HG03139 (cell line): ENCODE measurements around the gene LRIT1.
"Not testable (repeated sequence)": the region's sequence is repeated elsewhere in the genome, so short reads cannot be mapped to it uniquely, and the experiment has no call there.

Experiments
- ATAC-seq: cut with Tn5 transposase; IDR thresholded peaks from one replicate; pipeline ENCODE4 v1.9.1; 2021; ENCODE audit not compliant: unreplicated experiment

Gene LRIT1

DNA sequence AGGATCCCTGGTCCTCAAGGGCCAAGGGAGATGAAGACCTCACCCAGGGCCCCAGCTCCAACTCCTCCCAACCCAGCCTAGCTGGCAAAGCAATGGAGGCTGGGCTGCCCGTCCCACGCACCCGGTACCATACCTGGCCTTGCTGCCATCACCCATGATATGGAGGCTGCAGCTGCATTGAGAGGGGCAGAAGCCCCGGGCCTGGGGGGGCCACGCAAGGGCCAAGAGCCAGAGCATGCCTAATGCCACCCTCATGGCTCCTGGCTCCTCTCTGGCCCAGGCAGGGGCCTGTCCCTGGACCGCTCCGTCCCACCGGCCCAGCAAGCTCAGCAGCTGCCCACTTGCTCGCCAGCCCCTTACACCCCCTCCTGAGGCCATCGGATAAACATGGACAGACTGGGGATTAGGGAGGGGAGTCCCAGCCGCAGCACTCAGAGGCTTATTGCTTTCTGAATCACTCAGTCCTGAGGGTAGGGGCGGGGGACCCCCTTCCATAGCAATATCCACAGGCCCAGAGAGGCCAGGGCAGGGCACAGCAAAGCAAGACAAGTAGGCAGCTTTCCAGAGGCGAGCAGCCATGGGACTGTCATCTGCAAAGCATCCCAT is at the start of gene LRIT1:
TSS of gene LRIT1 (minus strand) at position 362 of the 606 bp plus-strand sequence. CDS start at position 255, 107 bp downstream.
- ATAC-seq = no peak

- no peak for ATAC-seq
Measured at GRCh38 chr10:84290235-84290634, 48.9 kb upstream of the LRIT1 start.

DNA sequence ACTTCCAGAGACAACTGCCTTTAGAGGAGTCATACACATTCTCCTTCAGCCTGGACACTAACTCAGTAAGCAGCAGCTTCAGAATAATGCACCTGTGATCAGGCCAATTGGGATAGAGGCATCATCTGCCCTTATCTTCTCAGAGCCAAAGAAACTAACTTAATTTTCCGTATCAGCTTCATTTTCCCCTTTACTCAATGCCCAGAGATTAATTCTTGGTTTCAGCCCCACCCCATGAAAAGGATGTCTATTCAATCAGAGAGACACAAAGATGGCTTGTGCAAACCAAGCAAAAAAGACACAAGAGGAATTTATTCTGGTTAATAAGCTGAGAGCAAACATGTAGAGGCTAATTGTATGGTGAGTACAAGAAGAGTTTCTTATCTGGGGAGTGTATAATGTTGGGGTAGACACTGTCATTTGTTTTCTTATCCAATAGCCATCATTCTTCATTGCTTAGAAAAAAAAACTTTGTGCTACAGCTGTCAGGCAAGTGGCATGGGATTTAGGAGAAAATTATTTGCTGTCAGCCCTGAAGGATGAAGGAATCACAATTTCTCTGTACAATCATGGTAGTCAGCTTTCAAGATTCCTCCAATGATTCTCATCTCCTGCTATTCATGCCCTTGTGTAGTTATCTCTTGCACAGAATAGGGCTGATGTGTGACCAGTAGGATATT is 48.3 kb upstream of the LRIT1 start:
- no peak for ATAC-seq

- no peak for ATAC-seq
Measured at GRCh38 chr10:84288151-84288550, 46.8 kb upstream of the LRIT1 start.

DNA sequence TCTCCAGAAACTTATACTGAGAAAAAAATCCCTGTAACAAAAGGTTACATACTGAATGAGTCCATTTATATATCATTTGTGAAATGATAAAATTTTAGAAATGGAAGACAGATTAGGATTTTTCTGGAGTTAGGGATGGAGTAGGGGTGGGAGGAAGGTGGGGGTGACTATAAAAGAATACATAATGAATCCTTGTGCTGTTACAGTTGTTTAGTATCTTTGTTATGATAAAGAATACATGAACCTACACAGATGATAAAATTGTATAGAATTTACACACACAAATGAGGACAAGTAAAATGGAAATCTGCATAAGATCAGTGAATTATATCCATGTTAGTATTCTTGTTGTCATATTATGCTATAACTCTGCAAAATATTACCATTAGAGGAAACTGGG is 45.3 kb upstream of the LRIT1 start:
- ATAC-seq = no peak

DNA sequence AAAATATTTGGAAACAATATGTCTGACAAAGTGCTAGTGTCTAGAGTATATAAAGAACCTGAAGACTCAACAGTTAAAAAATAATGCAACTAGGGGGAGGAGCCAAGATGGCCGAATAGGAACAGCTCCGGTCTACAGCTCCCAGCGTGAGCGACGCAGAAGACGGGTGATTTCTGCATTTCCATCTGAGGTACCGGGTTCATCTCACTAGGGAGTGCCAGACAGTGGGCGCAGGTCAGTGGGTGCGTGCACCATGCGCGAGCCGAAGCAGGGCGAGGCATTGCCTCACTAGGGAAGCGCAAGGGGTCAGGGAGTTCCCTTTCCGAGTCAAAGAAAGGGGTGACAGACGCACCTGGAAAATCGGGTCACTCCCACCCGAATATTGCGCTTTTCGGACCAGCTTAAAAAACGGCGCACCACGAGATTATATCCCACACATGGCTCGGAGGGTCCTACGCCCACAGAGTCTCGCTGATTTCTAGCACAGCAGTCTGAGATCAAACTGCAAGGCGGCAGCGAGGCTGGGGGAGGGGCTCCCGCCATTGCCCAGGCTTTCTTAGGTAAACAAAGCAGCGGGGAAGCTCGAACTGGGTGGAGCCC is 38.6 kb upstream of the LRIT1 start:
- not testable (repeated sequence) for ATAC-seq

GRCh38 chr10:84270708-84271107 is 29.4 kb upstream of the LRIT1 start:
- ATAC-seq = no peak

DNA sequence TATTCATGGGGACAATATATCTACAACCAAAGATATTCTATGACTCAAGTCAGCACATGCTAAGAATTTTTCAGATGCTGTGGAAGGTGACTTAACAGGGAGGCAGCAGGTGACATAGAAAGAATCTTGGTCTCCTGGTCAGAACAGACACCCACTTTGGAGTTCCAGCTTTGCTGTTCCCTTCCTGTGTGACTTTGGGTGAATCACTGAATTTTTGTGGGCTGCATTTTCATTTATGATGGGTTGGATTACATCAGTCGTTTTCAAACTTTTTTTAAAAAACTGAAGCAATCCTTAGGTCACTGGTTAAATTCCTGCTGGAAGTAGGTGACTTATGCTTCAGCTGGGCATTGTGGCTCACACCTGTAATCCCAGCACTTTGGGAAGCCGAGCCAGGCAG is 28.4 kb upstream of the LRIT1 start:
- no peak for ATAC-seq

DNA sequence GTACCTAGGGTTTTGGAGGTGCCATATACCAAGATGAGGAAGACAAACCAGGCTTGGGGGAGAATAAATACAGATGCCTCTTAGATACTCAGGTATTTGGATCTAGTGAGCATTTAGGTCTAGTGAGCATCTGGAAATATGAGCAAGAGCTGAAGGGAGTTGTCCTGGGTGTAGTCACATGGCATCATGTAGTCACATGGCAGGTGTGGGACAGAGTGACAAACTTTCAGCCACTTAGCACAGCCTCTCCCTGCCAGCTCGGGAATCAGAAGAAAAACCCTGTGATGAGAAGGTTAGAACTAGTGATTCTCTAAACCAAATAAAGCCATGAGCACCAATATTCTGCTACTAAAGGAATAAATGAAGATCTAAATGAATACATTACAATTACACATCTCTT is 27.8 kb upstream of the LRIT1 start:
- no peak for ATAC-seq

GRCh38 chr10:84267503-84268126 is 26.3 kb upstream of the LRIT1 start:
- ATAC-seq = peak; percentile 55

DNA sequence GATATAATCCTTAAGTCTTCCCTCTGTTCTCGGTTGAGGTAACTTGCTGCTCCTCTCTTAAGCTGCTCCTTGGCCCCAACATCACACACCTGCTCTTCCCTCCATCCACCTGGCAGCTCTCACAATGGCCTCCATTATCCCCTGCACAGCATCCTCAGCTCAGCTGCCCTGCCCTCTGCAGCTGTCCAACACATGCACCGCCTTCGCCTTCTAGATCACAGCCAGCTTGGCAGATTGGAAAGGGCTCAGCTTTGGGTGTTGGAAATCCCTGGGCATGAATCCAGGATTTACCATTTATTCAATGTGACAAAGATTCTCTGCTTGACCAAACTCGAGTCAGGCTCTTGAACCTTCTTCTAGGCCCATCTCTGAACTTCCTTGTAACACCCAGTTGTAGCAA is 24.1 kb upstream of the LRIT1 start:
- no peak for ATAC-seq

DNA sequence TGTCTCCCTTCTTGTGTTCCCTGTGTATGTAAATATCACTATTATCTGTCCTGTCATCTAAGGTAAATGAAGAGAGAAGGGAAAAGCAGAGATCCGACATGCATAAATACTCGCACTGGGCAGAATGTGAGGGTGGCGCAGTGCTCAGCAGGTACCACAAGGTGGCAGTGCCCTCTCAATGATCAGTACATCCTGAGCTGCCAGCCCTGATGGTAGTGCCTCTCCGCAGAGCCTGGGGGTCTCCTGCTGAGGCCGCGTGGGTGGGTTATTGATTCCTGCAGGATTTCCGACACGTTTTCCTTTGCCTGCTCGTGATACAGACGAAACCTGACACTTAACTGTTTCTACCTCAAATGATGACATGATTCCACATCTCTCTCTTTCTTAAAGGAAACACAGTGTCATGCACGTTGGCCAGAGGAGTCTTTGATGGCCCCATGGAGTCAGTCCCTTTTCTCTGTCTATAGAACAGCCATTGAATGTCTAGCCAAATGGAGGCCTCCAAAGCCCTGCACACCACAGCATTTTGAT is 23.3 kb upstream of the LRIT1 start:
- peak; percentile 86 for ATAC-seq

DNA sequence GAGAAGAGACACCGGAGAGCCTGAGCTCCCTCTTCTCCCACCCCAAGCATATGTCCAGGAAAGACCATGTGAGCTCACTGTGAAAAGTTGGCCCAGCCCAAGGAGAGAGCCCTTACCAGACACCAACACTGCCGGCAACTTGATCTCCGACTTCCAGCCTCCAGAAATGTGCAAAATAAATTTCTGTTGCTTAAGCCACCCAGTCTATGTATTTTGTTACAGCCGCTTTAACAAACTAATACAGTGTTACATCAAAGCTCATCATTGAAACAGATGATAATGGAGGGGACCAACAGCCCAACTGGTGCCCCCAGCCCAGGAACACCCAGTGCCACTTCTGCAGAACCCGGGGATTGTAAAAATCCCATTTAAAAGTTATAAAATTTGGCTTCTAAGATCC is 22.4 kb upstream of the LRIT1 start:
- ATAC-seq = no peak

DNA sequence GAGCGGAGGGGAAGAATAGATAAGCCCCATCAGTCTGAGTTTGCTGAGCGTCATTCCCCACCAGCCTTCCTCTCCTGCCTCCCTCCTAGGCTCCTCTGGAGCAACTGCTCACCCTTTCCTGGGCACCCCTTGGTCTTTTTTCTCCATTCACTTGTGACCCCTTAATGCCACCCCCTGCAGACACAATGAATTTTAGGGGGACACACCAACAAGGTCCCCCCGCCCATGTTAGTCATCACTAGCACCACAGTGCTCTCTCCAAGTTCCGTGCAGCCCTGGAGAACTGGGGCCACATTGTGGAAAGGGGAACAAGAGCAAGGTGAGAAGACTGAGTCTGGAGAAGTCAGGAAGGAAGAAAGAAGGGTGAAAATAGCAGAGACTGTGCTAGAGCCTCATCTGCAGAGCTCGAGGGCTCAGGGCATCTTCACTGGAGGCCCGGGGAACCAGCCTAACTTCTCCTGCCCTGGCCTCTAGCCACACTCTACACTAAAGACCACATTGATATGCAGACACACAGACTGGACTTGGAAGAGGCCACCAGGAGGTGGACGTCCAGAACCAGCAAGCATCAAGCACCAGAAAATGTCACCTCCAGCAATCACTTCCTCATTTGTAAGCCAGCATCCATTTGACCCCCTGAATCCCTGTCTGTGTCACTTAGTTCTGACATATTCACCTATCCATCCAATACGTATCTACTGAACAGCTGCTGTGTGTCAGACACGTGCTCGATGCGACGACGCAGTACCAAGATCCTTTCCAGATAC is 21.0 kb upstream of the LRIT1 start:
- no peak for ATAC-seq

DNA sequence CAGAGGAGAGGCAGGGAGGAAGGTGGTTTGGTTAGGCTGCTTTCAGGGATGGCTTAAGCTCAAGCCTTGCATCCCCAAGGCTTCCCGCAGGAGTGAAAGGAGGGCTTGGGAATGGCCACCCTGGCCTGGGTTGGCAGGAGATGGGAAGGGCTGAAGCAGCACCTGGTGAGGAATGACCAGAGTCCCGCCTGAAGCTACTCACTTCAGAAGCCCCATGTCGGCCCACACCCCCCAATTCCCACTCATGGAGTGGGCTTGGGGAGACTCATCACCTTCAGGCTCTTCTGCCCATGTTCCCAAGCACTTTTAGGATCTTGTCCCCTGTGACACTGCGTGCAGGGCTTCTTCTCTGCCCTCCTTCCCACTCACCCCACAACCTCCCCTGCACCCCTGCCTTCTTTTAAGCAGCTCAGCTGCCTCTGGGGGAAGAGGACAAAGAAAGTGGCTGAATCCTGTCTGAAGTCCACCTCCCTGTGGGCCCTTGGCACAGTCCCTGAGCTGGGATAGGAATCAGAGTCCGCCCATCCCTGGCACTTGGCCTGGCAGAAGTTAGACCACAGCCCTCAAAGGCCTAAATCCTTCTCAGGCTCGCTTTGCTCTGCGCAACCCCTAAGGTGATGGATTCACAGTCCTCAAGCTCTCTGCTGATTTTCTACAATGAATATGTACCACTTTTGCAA is 20.0 kb upstream of the LRIT1 start:
- ATAC-seq = no peak

DNA sequence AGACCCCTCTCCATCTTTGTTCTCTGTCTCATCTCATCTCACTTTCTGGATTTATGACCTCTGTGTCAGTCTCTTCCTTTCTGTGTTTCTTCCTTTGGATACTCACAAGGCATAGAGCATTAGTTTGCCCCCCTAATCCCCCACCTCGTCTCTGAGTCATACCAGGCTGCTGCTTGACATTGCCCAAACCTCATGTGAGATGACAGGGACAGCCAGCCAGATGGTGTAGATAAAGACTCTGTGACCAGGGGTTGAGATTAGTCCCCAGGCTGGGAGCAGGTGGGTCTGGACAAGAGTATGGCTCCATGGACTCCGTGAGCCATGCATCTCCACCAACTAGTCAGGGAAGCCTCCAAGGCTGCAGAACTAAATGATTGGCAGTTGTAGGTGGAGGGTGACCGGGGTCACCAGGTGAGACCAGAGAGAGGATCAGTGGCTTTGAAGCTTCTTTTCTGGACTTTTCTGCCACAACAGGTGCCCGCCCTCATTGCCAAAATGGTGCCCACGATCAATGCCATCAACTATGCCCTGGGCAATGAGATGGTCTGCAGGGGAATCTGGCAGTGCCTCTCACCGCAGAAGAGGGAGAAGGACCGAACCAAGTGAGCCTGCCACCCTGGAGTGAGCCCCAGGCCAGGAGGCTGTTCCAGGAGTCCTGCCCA is 16.8 kb upstream of the LRIT1 start:
- ATAC-seq = no peak

DNA sequence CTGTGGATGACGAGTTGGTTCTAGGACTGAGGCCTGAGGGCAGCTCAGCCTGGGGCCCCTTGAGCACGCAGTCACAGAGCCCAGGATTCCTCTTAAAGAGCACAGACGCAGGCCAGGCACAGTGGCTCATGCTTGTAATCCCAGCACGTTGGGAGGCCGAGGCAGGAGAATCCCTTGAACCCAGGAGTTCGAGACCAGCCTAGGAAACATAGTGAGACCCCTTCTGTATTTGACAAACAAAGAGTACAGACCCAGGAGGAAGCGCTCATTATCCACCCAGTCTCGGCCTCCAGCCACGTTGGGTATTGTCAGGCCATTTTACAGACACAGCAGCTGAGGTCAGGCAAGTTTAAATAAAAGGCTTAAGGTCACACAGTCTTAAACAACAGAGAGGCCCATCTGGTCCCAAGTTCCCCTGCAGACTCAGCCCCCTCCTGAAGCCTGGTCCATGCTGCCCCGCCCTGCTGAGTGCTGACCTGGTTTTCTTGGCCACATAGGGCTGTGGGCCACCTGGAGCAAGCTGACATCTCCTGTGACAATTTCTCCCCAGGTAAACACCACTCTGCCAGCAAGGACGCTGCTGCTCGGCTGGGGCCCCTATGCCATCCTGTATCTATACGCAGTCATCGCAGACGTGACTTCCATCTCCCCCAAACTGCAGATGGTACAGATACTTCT is 16.1 kb upstream of the LRIT1 start:
- no peak for ATAC-seq

GRCh38 chr10:84256510-84257342 is 15.4 kb upstream of the LRIT1 start:
- no peak for ATAC-seq
